KOPT-K1 (cell line): ENCODE results near the gene NCKAP5.
"Not testable (repeated sequence)": the region's sequence is repeated elsewhere in the genome, so short reads cannot be mapped to it uniquely, and the experiment has no call there.

Experiments used
- H3K27ac ChIP-seq: fragments of 200-600 bp; sonication (generic); 2 replicates; pipeline ENCODE4 v1.5.1; 2016; ENCODE audit warnings: antibody characterized with exemption, mild to moderate bottlenecking, low read depth, low read length; ENCODE audit not compliant: poor library complexity, severe bottlenecking
- H3K36me3 ChIP-seq: fragments of 200-600 bp; sonication (generic); 2 replicates; pipeline ENCODE4 v1.5.1; 2017; ENCODE audit warnings: antibody characterized with exemption, mild to moderate bottlenecking, low read length, moderate library complexity; ENCODE audit not compliant: insufficient read depth
- H3K9me3 ChIP-seq: fragments of 200-600 bp; sonication (generic); 2 replicates; pipeline ENCODE4 v1.5.1; 2017; ENCODE audit warnings: antibody characterized with exemption, low read length, mild to moderate bottlenecking; ENCODE audit not compliant: insufficient read depth, poor library complexity, severe bottlenecking

Gene NCKAP5

DNA sequence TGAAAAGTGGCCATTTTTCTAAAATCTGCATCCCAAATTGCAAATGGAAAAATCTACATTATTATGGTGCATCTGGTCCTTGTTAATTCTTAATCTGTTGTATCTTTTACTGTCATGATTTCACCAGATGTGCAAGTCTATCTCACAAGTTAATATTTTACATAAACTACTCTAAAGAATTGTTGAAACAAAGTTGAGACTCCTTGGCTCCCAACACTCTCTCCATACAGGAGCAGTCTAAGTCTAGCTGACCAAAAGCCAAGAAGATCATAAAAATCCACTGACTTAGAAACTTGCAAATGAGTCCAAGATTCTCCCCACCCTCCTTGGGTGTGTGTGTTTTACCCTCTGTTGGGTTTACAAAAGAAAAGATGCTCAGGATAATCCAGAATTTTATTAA is 85.1 kb downstream of the NCKAP5 start:
- Histone ChIP-seq H3K9me3 (no peaks in the 10 kb centered on the region), H3K27ac (no peak overlapping the region), H3K36me3 (no peaks in the 10 kb centered on the region)

DNA sequence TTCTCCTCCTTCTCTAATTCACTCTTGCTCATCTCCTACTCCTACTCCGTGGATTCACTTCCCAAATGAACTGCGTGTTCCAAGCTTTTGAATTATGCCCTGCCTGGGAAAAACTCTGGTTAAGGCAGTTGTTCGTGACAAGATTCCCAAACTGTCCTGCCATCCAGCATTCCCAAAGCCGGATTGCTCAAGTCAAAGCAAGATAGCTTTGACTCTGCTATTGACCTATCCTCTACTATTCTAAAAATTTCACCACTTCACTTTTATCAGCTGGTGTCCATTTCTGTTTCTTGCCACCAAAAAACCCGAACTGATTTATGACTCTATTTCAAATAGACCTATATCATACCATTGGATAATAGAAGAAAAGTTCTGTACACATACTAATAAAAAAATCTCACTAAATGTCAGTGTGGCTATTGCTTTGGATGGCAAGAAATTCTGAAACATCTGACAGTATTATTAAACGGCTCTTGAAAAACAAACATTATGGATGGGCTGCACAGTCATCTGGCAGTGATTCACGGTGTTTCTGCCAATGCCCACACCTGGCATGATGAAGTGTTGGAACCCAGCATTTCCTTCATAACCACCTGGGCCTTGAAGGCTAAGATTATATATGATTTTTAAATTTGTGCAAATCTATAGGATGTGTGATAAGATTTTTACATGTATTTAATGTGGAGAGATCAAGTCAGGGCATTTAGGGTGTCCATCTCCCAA is 87.4 kb downstream of the NCKAP5 start:
- Histone ChIP-seq H3K27ac (no peak overlapping the region), H3K9me3 (no peaks in the 10 kb centered on the region), H3K36me3 (no peaks in the 10 kb centered on the region)

DNA sequence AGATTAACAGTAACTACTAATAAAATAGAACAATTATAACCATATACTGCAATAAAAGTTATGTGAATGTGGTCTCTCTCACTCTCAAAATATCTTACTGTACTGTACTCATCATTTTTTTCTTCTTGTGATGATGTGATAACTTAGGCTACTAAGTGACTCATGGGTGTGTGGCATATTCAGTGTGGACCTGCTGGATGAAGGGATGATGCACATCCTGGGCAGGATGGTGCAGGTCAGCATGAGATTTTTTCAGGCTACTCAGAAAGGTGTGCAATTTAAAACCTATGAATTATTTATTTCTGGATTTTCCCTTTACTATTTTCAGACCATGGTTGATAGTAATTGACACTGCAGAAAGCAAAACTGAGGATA is 90.7 kb downstream of the NCKAP5 start:
- Histone ChIP-seq H3K9me3 (no peaks in the 10 kb centered on the region), H3K36me3 (no peaks in the 10 kb centered on the region), H3K27ac (no peak overlapping the region)

DNA sequence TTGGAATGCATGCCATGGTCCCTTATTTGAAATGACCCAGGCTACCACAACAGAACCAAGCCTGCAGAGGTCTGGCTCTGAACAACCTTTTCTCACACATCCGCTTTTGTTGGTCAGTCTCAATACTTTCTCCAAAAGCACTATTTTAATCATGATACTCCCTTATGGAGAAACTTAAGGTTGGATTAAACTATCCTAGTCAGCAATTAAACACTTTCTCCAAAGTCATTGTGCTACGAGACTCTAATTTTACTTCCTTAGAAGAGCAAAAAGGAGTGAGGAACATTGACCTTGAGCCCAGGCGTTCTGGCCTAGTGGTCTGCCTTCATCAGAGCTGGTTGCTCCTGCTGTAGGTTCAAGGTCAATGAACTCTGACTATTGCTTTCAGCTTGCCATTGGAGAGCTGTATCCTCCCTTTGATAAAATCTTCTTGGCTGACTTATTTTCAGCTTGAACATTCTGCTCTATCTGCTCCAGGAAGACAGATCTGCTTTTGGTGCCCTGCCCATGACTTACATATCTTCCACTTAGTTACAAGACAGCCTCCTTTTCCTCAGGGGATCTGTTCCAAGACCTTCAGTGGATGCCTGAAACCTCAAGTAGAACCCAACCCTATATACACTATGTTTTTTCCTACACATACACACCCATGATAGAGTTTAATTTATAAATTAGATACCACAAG is 91.2 kb downstream of the NCKAP5 start:
- H3K9me3 ChIP-seq, result no peaks in the 10 kb centered on the region
- no peaks in the 10 kb centered on the region for H3K36me3 ChIP-seq
- H3K27ac ChIP-seq, result no peak overlapping the region

DNA sequence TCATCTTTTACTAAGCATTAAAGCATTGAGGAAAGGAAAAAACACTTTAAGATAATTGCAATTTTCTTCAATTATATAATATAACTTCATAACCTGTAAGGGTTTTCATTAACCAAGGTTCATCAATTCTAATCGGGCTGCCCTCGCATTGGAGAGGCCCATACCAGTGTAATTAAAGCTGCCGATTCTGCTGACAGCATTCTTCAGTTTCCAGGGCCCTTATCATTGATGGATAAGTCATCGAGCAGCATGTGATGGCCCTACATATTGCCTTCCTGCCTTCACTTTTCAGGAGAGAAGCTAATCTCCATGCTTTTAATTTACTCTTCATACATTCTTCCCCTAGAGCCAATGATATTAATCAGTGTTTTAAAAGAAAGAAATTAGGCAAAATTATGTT is 92.0 kb downstream of the NCKAP5 start:
- no peak overlapping the region for H3K27ac ChIP-seq
- no peaks in the 10 kb centered on the region for H3K9me3 ChIP-seq
- H3K36me3 ChIP-seq, result no peaks in the 10 kb centered on the region

DNA sequence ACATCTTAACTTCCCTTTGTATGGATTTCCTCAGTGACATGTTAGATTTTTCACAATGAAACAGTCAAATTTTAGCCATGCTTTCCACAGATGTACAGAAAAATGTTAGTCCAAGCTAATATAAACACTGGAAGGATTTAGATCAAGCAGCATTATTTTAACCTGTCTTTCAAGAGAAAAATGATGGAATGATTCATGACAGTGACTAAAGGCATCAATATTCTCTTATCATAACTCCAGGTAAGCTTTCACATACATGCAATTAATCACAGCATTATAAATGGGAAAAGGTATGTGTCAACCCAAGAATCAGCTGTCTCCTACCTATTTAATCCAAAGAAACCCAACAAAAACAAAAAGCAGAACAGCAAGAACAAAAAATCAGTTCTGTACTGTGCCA is 92.7 kb downstream of the NCKAP5 start:
- no peaks in the 10 kb centered on the region for H3K36me3 ChIP-seq
- no peaks in the 10 kb centered on the region for H3K9me3 ChIP-seq
- no peak overlapping the region for H3K27ac ChIP-seq

DNA sequence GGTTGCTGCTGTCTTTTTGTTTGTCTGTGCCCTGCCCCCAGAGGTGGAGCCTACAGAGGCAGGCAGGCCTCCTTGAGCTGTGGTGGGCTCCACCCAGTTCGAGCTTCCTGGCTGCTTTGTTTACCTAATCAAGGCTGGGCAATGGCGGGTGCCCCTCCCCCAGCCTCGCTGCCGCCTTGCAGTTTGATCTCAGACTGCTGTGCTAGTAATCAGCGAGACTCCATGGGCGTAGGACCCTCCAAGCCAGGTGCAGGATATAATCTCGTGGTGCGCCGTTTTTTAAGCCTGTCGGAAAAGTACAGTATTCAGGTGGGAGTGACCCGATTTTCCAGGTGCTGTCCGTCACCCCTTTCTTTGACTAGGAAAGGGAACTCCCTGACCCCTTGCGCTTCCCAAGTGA is 97.8 kb downstream of the NCKAP5 start:
- H3K36me3 ChIP-seq, H3K9me3 ChIP-seq, H3K27ac ChIP-seq: not testable (repeated sequence)

DNA sequence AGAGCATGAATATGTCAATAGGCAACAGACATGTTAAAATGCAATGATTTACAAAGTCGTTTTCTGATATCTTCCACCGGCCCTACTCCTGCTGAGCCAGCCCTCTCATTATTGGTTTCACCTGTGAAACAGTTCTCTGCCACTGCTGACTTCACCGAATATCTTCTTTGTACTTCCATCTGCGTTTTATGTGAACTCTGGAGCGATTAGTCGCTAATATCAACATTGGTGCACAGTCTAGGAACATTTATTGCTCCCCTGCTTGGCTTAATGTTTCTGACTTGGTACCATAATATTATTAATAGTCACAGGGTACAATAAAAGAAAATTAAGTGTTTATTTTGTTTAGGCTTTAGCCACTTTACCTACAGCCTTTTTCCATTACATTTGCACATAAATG is 105.5 kb downstream of the NCKAP5 start:
- H3K27ac ChIP-seq, result no peak overlapping the region
- no peaks in the 10 kb centered on the region for H3K9me3 ChIP-seq
- no peaks in the 10 kb centered on the region for H3K36me3 ChIP-seq

DNA sequence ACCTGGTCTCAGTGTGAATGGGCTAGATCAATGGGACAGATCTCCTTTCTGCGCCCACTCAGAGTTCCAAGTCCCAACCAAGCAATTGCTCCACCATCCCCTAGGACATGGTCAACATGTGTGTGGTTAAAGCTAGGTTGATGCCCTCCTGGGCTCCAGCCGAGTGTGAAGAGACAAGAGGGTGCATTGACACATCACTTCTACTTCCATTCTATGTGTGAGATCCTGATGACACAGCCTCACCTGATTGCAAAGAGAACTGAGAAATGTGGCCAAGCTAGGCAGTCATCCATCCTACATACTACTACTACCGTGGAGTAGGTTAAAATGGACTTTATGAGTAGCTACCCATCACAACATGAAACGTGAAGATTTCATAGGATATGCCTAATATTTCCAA is 106.8 kb downstream of the NCKAP5 start:
- Histone ChIP-seq H3K27ac (no peak overlapping the region), H3K36me3 (no peaks in the 10 kb centered on the region), H3K9me3 (no peaks in the 10 kb centered on the region)

DNA sequence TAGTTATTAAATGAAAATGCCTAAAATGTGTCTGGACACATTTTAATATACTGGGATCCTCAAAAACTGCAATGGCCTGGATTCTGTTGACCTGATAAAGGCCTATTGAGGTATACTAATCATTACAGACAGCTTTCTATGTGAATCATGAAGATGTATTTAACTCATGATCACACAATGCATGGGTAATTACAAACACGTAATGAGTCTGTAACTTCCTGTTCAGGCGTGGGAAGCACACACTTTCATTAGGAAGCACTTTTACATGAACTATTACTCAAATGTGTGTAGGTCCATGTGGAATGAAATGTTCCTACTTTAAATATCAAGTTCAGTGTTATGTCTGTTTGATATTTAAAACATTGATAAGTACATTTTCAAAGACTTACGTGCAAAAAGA is 108.7 kb downstream of the NCKAP5 start:
- no peaks in the 10 kb centered on the region for H3K36me3 ChIP-seq
- no peaks in the 10 kb centered on the region for H3K9me3 ChIP-seq
- no peak overlapping the region for H3K27ac ChIP-seq

DNA sequence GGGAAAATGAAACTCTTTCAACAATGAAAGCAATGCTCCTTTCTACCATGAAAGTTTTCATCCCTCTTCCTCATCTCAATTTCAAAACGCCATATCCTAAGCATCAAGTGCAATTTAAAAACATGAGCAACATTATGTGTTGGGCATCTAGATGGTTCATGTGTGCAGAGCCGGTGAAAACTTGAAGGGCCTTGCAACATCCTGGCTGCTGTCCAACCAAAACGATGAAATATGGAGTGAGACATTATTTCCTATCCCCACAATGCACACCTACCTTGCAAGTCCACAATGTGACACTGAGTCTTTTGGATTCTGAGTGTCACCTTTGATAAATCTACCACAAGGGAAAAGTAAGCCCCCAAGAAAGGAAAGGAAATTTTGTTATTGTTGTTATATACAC is 110.0 kb downstream of the NCKAP5 start:
- no peaks in the 10 kb centered on the region for H3K36me3 ChIP-seq
- H3K27ac ChIP-seq, result no peak overlapping the region
- no peaks in the 10 kb centered on the region for H3K9me3 ChIP-seq

DNA sequence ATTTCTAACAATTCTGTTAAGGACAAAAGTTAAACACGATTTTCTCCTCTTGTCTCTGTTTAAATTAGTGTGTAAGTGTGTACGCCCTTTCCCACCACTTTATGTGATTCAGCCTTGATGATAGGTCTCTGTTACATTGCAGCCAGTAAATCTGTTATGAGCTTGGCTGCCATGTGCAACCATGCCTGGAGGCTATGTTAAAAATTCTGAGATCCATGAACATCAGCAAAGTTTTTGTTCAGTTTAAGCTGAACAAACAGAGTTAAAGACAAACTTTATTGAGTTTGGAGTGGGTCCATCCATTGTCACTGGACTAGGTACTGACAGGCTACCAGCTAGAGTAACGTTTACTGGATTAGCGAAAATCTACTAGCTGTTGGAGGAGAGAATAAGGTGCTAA is 110.4 kb downstream of the NCKAP5 start:
- no peaks in the 10 kb centered on the region for H3K36me3 ChIP-seq
- no peak overlapping the region for H3K27ac ChIP-seq
- H3K9me3 ChIP-seq, result no peaks in the 10 kb centered on the region

DNA sequence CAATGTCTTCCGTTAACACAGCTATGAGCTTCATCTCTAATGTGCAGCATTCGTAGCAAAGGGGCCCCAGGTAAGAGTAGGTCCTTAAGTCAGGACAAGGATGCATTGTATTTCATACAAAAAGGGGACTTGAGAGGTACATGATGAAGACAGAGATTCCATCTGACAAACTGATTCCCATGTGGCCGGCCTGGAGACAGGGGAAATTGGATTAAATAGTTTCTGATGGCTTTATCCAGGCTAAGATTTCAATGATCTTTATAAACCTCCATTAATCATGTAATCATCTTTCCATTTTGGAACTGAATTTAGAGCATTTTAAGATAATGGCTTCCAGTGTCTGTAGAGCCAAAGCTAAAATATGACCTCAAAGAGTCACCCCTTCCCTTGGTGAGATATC is 111.3 kb downstream of the NCKAP5 start:
- no peak overlapping the region for H3K27ac ChIP-seq
- no peaks in the 10 kb centered on the region for H3K36me3 ChIP-seq
- no peaks in the 10 kb centered on the region for H3K9me3 ChIP-seq

DNA sequence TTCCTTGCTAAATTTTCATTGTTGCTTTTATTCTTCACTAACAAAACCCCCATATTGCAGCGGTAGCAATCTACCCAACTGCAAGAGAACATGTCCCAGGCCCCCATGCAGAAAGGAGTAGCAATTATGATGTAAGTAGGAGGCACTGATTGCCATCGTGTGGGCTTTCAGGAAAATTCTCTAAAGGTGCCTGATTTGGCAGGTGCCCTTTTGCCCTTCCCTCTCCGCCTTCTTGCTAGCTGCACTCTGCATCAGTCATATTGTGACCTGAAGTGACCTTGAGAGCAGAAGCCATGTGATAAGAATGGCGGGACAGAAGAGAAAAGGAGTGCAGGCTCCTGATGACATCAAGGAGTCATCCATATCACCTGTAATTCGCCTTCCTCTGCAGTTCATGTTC is 112.1 kb downstream of the NCKAP5 start:
- no peaks in the 10 kb centered on the region for H3K36me3 ChIP-seq
- H3K27ac ChIP-seq, result no peak overlapping the region
- H3K9me3 ChIP-seq, result no peaks in the 10 kb centered on the region

DNA sequence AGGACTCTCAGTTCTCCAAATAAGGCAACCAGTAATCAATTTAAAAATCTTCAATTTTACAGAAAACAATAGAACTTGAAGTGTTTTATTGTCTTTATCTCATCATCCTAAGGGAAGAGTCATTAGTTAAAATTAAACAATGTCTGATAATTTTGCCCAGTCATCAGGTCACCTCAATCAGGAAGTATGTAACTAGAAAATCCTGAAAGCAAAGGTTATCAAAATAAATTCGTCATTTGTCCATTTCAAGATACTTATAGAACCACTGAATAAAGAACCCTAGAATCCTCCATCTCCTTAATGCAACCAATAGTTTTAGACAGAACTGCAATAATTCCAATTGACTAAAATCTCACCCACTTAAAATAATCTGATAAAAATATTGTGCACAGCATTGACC is 115.2 kb downstream of the NCKAP5 start:
- Histone ChIP-seq H3K36me3 (no peaks in the 10 kb centered on the region), H3K9me3 (no peaks in the 10 kb centered on the region), H3K27ac (no peak overlapping the region)

DNA sequence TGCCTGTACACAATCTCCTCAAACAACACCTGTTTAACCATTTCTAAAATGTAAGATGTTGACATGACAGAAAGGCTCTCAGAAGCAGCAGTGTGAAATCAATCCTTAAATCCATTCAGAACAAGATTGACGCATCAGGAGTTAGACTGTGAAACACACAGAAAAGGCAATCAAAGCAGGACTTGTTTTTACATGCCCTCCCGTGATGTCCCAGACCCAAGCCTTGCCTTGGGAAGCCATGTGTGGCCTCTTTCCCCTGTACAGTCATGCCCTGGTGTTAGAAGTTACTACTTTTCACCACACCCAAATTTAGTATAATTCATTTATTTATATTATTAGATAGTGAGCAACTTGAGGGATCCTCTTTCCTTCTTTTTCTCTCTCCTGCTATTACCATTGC is 115.7 kb downstream of the NCKAP5 start:
- H3K9me3 ChIP-seq, result no peaks in the 10 kb centered on the region
- H3K36me3 ChIP-seq, result no peaks in the 10 kb centered on the region
- H3K27ac ChIP-seq, result no peak overlapping the region
